H9 (cell line): ENCODE measurements around the gene KRT222. TPM values are rescaled to one million over a fixed set of nuclear protein-coding genes. Genes with fewer than 3 reads are reported as not detected.

ENCODE experiments used
- DNase-seq: peaks from one replicate; pipeline ENCODE4 v3.0.0-alpha.2; 2017
- H2AFZ ChIP-seq: one replicate; pipeline ENCODE4 v1.6.1; 2013; ENCODE audit warnings: mild to moderate bottlenecking, low read length, control low read depth, moderate library complexity
- H2AK5ac ChIP-seq: 2 replicates; pipeline ENCODE4 v1.6.1; 2013; ENCODE audit warnings: low read length, control low read depth, mixed read lengths; ENCODE audit not compliant: insufficient read length
- H2BK120ac ChIP-seq: one replicate; pipeline ENCODE4 v1.6.1; 2013; ENCODE audit warnings: low read depth, mild to moderate bottlenecking, low read length, control low read depth, inconsistent platforms; ENCODE audit not compliant: poor library complexity, severe bottlenecking
- H2BK12ac ChIP-seq: 2 replicates; pipeline ENCODE4 v1.6.1; 2013; ENCODE audit warnings: low read length, control low read depth, mixed read lengths, low read depth; ENCODE audit not compliant: insufficient read length
- H2BK15ac ChIP-seq: 2 replicates; pipeline ENCODE4 v1.6.1; 2013; ENCODE audit warnings: low read depth, low read length, control low read depth
- H2BK20ac ChIP-seq: one replicate; pipeline ENCODE4 v1.6.1; 2013; ENCODE audit warnings: low read depth, mild to moderate bottlenecking, low read length, control low read depth, inconsistent platforms; ENCODE audit not compliant: poor library complexity, severe bottlenecking
- H2BK5ac ChIP-seq: 2 replicates; pipeline ENCODE4 v1.6.1; 2013; ENCODE audit warnings: low read length, control low read depth, mixed read lengths; ENCODE audit not compliant: insufficient read length
- H3K14ac ChIP-seq: 2 replicates; pipeline ENCODE4 v1.6.1; 2013; ENCODE audit warnings: low read length, control low read depth; ENCODE audit not compliant: insufficient read depth
- H3K18ac ChIP-seq: 2 replicates; pipeline ENCODE4 v1.6.1; 2013; ENCODE audit warnings: low read depth, mild to moderate bottlenecking, mixed read lengths, low read length, control low read depth; ENCODE audit not compliant: insufficient read length
- H3K23ac ChIP-seq: 2 replicates; pipeline ENCODE4 v1.6.1; 2013; ENCODE audit warnings: low read length, control low read depth, mixed read lengths, low read depth; ENCODE audit not compliant: insufficient read length
- H3K23me2 ChIP-seq: 2 replicates; pipeline ENCODE4 v1.6.1; 2013; ENCODE audit warnings: low read depth, mild to moderate bottlenecking, mixed read lengths, low read length, control low read depth; ENCODE audit not compliant: insufficient read length, poor library complexity, severe bottlenecking
- H3K27ac ChIP-seq: 2 replicates; pipeline ENCODE4 v1.5.1; 2013; ENCODE audit warnings: low read length, control low read depth, mixed read lengths, low read depth; ENCODE audit not compliant: insufficient read length
- H3K27me3 ChIP-seq: 2 replicates; pipeline ENCODE4 v1.6.1; 2013; ENCODE audit warnings: low read length, control low read depth, inconsistent platforms; ENCODE audit not compliant: insufficient read depth
- H3K4ac ChIP-seq: 2 replicates; pipeline ENCODE4 v1.6.1; 2013; ENCODE audit warnings: low read depth, mild to moderate bottlenecking, control low read depth, inconsistent platforms, low read length, moderate library complexity
- H3K4me1 ChIP-seq: 2 replicates; pipeline ENCODE4 v1.6.1; 2013; ENCODE audit warnings: low read length, control low read depth, inconsistent platforms; ENCODE audit not compliant: insufficient read depth
- H3K4me2 ChIP-seq: 2 replicates; pipeline ENCODE4 v1.6.1; 2013; ENCODE audit warnings: low read length, control low read depth, mixed read lengths; ENCODE audit not compliant: insufficient read length, insufficient read depth
- H3K56ac ChIP-seq: 2 replicates; pipeline ENCODE4 v1.6.1; 2013; ENCODE audit warnings: low read depth, mild to moderate bottlenecking, mixed read lengths, low read length, control low read depth; ENCODE audit not compliant: insufficient read length
- H3K79me1 ChIP-seq: 2 replicates; pipeline ENCODE4 v1.6.1; 2013; ENCODE audit warnings: low read depth, mild to moderate bottlenecking, moderate library complexity, low read length, control low read depth, inconsistent platforms; ENCODE audit not compliant: insufficient read depth, poor library complexity, severe bottlenecking
- H3K79me2 ChIP-seq: 2 replicates; pipeline ENCODE4 v1.6.1; 2013; ENCODE audit warnings: low read length, control low read depth, inconsistent platforms; ENCODE audit not compliant: insufficient read depth
- H3K9ac ChIP-seq: 2 replicates; pipeline ENCODE4 v1.6.1; 2013; ENCODE audit warnings: low read length, control low read depth, mixed read lengths; ENCODE audit not compliant: insufficient read length; ENCODE audit errors: extremely low read depth
- H3K9me3 ChIP-seq: one replicate; pipeline ENCODE4 v1.6.1; 2013; ENCODE audit warnings: low read depth, low read length, inconsistent platforms; ENCODE audit not compliant: control insufficient read depth
- H3T11ph ChIP-seq: one replicate; pipeline ENCODE4 v1.6.1; 2013; ENCODE audit warnings: mild to moderate bottlenecking, low read length, control low read depth, inconsistent platforms
- H4K20me1 ChIP-seq: one replicate; pipeline ENCODE4 v1.6.1; 2013; ENCODE audit not compliant: control insufficient read depth, insufficient read length, insufficient read depth
- H4K5ac ChIP-seq: 2 replicates; pipeline ENCODE4 v1.6.1; 2013; ENCODE audit warnings: low read depth, mild to moderate bottlenecking, mixed read lengths, low read length, control low read depth; ENCODE audit not compliant: insufficient read length
- H4K8ac ChIP-seq: replicated peaks from 2 replicates; pipeline ENCODE4 v1.6.1; 2013; ENCODE audit warnings: low read length, control low read depth, mixed read lengths, low read depth; ENCODE audit not compliant: insufficient read length
- H4K91ac ChIP-seq: 2 replicates; pipeline ENCODE4 v1.6.1; 2013; ENCODE audit warnings: low read depth, mild to moderate bottlenecking, moderate library complexity, mixed read lengths, low read length, control low read depth; ENCODE audit not compliant: insufficient read length
- H3K27ac Mint-ChIP-seq, 3 experiments: 2 replicates in 2 of 3; 3 replicates in 1 of 3; pipeline ENCODE4 v1.8.0; 2020 to 2021; ENCODE audit warnings: mixed read lengths in 3 of 3, mild to moderate bottlenecking in 1 of 3, moderate library complexity in 1 of 3
- H3K27me3 Mint-ChIP-seq: 2 replicates; pipeline ENCODE4 v1.8.0; 2021; ENCODE audit warnings: low read depth, mild to moderate bottlenecking, moderate library complexity, mixed read lengths
- H3K36me3 Mint-ChIP-seq, 3 experiments: 2 replicates in 2 of 3; 3 replicates in 1 of 3; pipeline ENCODE4 v1.8.0; 2020 to 2021; ENCODE audit warnings: low read depth in 3 of 3, mixed read lengths in 3 of 3; ENCODE audit not compliant: insufficient read depth in 1 of 3
- H3K4me1 Mint-ChIP-seq, 2 experiments: 2 replicates each; pipeline ENCODE4 v1.8.0; 2020; ENCODE audit warnings: mixed read lengths in 2 of 2
- H3K4me3 Mint-ChIP-seq, 2 experiments: 2 replicates in 1 of 2; 3 replicates in 1 of 2; pipeline ENCODE4 v1.8.0; 2020 to 2021; ENCODE audit warnings: mild to moderate bottlenecking in 2 of 2, mixed read lengths in 2 of 2, moderate library complexity in 1 of 2
- H3K9me3 Mint-ChIP-seq, 2 experiments: 2 replicates in 1 of 2; 3 replicates in 1 of 2; pipeline ENCODE4 v1.8.0; 2020; ENCODE audit warnings: mild to moderate bottlenecking in 2 of 2, mixed read lengths in 2 of 2, moderate library complexity in 1 of 2
- CTCF ChIP-seq: fragments of 200-600 bp; sonication (generic); conservative IDR thresholded peaks from 3 replicates; pipeline ENCODE4 v1.8.0; 2021; ENCODE audit warnings: antibody characterized with exemption, mild to moderate bottlenecking
- WGBS: extraction: QIAGEN DNeasy Blood & Tissue Kit; methylation state at CpG from one replicate; pipeline ENCODE4 v1.1.7; 2013; ENCODE audit warnings: missing lambda C conversion rate, low lambda C conversion rate, mixed read lengths; ENCODE audit not compliant: insufficient read length; ENCODE audit errors: extremely low coverage; 5-methylcytosine and 5-hydroxymethylcytosine counted together
- total RNA-seq: library from RNA; stranded (reverse); gene quantifications from 2 replicates; pipeline ENCODE4 v1.2.1, GENCODE V29; 2021

The KRT222 gene
- total RNA-seq, 1 experiment from 2014 or later, result 0.13 TPM

- H3K36me3 Mint-ChIP-seq, result no peaks in the 10 kb centered on the region
- no peak overlapping the region for H4K5ac ChIP-seq
- 0 out of 2 replicates have a peak, but pooled peaks cover 4% of the 10 kb centered on the region for H3K27me3 Mint-ChIP-seq
- H3K79me2 ChIP-seq, result no peaks in the 10 kb centered on the region
- H3K14ac ChIP-seq, result no peak overlapping the region
- no peak overlapping the region for H3K4me3 Mint-ChIP-seq
- H3K79me1 ChIP-seq, result no peaks in the 10 kb centered on the region
- no peak overlapping the region for H2BK5ac ChIP-seq
- H2BK15ac ChIP-seq, result no peak overlapping the region
- H3K27ac Mint-ChIP-seq, result no peak overlapping the region
- H4K91ac ChIP-seq, result no peak overlapping the region
- H2AK5ac ChIP-seq, result no peak overlapping the region
- WGBS, result no CpG with 5 or more reads among the region's 3 CpGs
- no peaks in the 10 kb centered on the region for H3K9me3 ChIP-seq
- no peak overlapping the region for H3K23ac ChIP-seq
- no peak for DNase-seq
- peak overlapping the region; percentile 36 for H2AFZ ChIP-seq
- H3K4me1 ChIP-seq, result no peaks in the 10 kb centered on the region
- no peaks in the 10 kb centered on the region for H4K20me1 ChIP-seq
- H2BK120ac ChIP-seq, result no peak overlapping the region
- H3K9me3 Mint-ChIP-seq, result no peaks in the 10 kb centered on the region
- no peak overlapping the region for H3K4me2 ChIP-seq
- no peak overlapping the region for H3K4ac ChIP-seq
- no peak overlapping the region for H3K56ac ChIP-seq
- no peak overlapping the region for H4K8ac ChIP-seq
- H3K27me3 ChIP-seq, result no peaks in the 10 kb centered on the region
- H2BK12ac ChIP-seq, result no peak overlapping the region
- no peak for TF ChIP-seq CTCF
- no peak overlapping the region for H3K9ac ChIP-seq
- no peak overlapping the region for H3K18ac ChIP-seq
- no peak overlapping the region for H3T11ph ChIP-seq
- H3K27ac ChIP-seq, result no peak overlapping the region
- H2BK20ac ChIP-seq, result no peak overlapping the region
- H3K4me1 Mint-ChIP-seq, result peaks cover 4 to 9% of the 10 kb centered on the region in 2 experiments; a peak in 3 of 4 replicates
- H3K23me2 ChIP-seq, result no peaks in the 10 kb centered on the region
These were observed 31.7 kb upstream of the KRT222 start for GRCh38 chr17:40696651-40697072.
